Effector CD8-positive, alpha-beta T cell (primary cell): ENCODE results near the gene SPON1.
A peak's percentile ranks its signal among the peaks of the same experiment; 100 is the strongest.
"Not testable (repeated sequence)": the region's sequence is repeated elsewhere in the genome, so short reads cannot be mapped to it uniquely, and the experiment has no call there.

Experiments used
- DNase-seq: peaks from one replicate; lab custom pipeline; 2025; lab: John Stamatoyannopoulos, UW

Gene SPON1

DNA sequence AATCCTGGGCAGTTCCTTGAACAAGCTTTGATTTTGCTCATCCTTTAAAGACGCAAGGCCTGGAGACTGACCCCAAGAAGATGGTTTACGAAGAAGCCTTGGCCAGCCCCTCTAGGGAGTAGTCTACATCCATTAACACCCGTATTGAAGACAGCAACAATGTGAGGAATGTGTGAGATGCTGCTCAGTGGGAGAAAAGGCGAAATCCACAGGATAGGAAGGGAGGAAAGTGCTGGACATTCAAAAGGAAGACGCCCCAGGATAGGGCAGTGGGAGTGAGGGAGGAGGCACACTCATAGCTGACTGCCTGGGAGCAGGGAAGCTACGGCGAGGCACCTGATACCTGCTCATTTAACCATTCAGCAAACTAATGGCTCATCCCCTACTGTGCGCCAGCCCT is 282.4 kb downstream of the SPON1 start:
- no peak for DNase-seq

DNA sequence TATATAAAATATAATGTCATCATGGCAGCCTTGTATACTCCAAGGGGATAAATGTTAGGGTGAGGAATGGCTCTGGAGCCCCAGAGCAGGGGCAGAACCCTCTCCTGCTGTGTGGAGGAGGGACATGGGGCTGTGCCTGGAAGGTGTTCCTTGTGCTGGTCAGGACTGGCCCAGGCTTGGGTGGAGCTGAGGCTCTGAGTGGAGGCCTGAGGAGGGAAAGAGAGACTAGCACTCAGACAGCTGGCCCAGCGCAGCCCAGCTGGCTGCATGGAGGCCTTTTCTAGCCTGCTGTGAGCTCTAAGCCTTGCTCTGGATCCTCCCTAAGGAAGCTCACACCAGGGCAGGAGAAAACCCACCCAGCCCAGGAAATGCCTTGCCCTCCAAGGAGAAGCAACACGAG is 282.9 kb downstream of the SPON1 start:
- no peak for DNase-seq

DNA sequence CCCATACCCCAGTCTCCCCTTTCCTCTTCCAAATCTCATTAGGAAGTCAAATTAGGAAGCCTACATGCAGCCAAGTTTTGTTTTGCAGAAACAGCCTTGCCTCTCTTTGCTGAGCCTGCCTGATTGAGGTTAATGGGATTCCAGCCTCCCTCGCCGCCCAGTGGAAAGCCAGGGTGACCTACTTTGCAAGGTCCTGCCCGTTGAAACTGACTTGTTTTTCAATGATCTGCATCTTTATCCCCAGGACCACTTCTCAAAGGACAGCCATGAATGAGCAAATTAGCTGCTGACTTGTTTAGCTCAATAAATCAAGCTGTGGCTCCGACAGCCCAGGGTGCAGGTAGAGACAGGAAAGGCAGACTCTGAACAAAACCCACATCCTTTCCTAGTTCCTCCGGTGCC is 286.1 kb downstream of the SPON1 start:
- no peak for DNase-seq

DNA sequence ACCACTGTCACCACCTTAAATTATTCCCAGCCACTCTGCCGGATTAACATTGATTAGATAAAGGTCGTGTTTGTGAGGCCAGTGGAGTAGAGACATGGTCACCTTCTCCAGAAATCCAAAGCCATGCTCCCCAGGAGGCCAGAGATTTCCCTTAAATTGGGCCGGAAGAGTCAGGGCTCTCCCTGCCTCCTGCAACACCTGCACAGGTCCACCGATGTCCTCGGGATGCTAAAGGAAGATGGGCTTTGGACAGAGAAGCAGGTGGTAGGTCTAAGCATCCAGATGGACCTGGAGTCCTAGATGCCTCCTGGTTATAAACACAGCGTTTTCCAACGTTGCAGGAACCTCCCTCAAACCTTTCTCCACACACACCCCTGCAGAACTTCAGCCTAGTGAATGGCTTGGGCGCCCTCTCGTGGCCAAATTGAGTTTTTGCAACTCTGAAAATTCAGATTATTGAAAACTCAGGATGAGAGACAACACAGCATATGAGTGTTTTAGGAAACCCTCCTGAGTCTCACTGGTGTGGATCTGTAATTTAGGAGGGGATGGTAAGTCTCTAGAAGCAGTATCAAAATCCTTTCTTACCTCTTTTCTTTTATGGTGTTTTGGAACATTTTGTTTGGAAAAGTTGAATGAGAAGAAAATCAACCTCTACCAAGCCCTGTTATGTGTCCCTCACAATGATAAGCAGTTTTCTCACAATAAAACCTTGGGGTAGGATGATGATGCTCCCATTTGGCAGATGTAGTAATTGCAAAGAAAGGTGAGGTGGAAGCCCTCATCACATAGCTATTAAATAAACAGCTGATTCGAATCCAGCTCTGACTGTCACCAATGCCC is 286.8 kb downstream of the SPON1 start:
- peak; percentile 61 for DNase-seq

DNA sequence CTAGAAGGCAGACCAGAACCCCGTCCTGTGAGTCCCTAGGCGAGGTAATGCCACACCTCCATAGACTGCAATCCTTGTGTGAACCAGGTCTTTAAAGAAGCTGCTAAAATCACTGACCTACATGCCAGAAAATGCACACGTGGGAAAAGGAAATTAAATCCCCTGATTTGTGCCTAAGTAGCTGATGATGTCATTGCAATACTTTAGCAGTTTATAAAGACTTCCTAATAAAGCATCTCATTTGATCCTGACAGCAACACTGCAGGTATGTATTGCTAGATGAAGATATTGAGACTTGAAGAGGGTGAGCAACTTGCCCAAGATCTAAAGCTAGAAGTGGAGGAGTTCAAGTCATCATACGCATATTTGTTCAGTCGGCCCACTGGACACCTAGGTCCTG is 289.2 kb downstream of the SPON1 start:
- DNase-seq = no peak

DNA sequence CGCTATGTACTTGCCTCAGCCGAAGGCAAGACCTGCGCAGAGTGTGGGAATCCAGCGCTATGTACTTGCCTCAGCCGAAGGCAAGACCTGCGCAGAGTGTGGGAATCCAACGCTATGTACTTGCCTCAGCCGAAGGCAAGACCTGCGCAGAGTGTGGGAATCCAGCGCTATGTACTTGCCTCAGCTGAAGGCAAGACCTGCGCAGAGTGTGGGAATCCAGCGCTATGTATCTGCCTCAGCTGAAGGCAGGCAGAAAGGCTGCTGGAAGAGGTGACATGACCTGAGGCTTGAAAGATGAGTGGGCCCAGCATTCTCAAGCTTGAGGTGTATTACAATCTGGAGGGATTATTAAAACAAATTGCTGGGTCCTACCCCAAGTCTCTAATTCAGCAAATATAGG is 290.0 kb downstream of the SPON1 start:
- DNase-seq = not testable (repeated sequence)

DNA sequence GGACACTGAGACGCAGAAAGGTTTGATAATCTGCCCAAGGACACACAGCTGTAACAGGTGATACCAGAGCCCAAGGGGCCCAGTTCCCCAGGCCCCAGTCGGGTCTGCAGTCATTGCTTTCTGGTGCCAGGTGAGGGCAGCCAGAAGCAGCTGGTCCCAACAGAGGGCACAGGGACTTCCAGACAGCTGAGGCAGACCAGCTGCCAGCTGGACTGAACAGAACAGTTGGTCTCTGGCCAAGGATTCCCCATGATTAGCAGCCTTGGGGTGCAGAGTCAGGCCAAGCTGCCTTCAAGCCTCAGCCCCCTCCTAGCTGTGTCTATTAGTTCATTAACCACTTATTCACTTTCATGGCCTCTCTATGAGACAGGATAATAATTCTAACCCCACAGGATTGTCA is 290.9 kb downstream of the SPON1 start:
- DNase-seq = no peak

DNA sequence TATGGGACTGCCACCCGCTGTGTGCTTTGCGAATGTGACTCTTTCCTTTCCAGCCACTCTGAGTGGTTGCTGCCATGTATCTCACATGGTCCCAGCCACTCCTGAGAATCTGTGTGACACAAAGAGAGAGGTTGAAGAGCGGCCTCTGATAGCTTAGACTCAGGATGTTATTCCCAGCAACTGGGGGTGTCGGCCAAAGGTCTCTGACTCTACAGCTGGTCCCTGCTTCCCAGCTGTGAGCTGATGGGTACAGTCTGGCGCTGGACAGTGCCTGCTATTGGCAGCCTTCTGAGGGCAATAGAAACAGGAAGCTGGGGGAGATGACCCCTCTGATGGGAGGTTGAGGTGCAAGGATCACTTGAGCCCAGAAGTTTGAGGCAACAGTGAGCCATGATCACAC is 291.3 kb downstream of the SPON1 start:
- DNase-seq = no peak

DNA sequence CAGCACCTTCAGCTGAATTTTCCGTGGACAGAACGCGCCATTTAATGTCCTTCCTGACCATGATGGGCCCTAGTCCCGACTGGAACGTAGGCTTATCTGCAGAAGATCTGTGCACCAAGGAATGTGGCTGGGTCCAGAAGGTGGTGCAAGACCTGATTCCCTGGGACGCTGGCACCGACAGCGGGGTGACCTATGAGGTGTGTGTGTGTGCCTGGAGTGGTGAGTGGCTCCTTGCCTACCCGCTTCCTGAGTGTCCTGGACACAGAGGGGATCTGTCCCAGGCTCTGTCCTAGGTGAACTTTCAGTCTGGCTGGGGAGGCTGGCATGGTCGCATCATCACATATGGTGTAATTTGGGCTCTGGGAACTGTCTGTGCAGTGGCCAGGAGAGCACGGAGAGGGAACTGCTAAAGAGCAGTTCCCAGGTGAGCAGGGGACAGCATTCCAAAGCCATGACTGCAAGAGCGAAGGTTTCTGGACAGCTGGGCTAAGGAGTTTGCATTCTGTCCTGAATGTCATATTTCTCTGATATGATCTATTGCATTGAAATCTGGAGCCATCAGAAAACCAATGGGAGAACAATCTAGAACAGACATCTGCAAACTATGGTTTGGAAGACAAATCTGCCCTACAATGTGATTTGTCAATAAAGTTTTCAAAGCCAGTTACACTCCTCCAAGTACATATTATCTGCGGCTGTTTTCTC is 292.2 kb downstream of the SPON1 start:
- DNase-seq = no peak

DNA sequence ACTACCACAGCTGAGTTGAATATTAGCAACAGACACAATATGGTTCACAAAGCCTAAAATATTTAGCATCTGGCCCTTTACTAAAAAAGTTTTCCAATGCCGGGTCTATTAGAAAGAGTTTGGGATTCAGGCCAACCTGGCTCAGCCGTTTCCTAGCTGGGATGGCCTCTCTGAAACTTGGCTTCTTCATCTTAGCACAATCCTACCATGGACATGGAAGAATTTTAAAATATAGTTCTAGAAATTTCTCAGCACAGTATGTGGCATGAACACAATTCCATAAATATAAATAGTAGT is 292.7 kb downstream of the SPON1 start:
- no peak for DNase-seq

DNA sequence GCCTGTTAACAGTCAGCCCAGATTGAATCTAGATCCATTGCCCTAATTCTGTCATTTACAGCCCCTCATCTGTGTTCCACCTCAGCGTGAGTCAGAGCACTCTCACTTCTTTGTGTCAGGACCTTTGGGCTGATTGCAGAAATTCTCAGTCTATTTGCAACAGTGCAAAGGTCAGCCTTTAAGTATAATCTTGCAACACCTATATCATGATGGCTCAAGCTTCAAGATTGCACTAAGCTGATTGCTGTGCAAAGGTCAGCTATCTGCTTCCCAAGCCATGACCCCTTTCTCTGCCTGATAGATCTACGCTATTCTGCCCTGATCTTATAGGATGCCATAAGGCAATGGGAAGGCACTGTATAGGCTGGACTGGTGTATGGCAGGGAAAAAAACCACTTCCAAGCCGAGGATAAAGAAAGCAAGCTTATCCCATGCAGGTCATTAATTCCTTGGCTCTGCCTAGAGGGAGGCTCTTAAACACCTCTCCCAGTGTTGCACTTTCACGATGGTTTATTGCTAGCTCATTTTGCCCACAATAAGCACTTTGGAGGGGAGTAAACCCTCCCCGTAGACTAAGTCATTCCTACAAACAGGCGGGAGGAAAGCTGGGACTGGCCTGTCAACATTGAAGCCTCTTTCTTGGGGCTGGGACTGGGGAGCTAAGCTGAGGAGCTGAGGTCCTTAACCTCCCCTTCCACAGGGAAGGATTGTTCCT is 295.9 kb downstream of the SPON1 start:
- no peak for DNase-seq

DNA sequence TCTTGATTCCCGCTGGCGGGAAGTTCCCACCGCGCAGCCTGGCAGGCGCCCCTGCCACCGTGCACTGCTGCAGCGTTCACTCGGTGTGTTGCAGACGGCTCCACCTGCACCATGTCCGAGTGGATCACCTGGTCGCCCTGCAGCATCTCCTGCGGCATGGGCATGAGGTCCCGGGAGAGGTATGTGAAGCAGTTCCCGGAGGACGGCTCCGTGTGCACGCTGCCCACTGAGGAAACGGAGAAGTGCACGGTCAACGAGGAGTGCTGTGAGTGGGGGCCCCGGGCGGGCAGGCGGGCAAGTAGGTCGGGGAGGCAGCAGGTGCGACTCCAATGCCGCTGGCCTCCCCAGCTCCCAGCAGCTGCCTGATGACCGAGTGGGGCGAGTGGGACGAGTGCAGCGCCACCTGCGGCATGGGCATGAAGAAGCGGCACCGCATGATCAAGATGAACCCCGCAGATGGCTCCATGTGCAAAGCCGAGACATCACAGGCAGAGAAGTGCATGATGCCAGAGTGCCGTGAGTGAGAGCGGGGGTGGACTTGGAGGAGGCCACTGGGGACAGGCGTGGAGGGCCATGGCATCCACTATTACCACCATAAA is 296.8 kb downstream of the SPON1 start:
- DNase-seq = no peak

DNA sequence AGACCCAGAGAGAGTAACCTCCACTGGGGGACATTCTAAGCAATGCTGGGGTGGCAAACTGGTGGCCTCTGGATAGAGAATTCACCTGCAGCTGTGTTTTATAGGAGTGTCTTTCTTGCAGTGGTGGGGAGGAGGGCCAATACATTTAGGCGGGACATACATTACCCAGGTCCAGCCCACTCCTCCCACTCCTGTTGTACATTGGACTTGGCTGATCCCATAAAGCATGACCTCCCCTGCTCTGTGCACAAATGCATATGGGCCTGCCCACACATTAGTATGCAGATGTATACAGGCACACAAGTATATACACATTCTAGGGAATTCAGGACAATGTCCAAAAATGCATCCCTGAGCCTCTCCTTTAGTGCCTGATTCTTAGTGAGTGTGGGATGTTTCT is 297.4 kb downstream of the SPON1 start:
- DNase-seq = no peak

DNA sequence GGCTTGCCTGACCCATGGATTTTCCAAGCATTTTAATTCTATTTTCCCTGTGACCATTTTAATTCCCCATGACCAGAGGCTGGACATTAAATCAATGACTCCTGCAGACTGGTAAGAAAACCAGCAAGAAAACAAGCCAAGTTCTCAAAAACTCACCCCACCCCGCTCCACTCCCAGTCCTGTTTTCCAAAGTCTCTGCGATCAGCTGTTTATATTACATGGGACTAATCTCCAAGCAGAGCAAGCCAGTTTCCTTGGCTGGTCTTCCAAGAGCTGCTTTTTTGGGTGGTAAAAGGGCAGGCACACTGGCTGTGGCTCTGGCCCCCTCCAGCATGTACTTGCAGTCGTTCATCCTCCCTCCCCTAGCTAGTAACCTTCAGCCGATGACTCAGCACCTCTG is 298.5 kb downstream of the SPON1 start:
- no peak for DNase-seq

DNA sequence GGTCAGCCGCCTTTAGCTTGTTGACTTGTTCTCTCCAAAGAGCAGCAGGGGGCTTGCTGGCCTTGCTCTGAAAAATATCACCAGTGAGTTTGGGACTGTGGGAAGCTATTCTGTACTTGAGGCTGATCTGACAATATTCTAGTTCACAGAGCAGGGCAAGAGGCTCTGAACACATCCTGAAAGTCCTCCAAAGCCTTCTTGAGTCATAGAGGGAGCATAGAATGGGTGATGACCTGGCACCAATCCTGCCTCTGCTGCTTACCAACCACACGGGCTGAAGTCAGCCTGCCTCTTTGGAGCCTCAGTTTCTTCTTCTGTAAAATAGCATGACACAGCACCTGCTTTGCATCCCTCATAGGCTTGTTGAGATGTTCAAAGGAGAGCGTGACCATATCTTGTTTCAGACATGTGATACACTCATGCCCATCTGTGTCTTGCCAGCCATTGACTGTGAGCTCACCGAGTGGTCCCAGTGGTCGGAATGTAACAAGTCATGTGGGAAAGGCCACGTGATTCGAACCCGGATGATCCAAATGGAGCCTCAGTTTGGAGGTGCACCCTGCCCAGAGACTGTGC is 299.8 kb downstream of the SPON1 start:
- no peak for DNase-seq

DNA sequence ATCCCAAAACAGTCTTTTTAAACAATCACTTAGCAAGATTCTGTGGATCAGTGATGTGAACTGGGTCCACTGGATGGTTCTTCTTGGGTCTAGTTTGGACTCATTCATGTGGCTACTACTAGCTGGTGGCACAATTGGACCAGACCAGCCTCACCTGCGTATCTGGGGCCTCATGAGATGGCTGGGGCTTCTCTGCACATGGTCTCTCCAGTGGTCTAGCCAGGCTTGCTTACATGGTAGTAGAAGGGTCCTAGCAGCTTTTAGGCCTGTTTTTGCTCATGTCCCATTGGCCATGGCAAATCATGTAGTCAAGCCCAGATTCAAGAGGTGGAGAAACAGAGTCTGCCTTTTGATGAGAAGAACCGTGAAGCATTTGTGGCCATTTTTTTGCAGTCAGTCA is 302.4 kb downstream of the SPON1 start:
- no peak for DNase-seq

DNA sequence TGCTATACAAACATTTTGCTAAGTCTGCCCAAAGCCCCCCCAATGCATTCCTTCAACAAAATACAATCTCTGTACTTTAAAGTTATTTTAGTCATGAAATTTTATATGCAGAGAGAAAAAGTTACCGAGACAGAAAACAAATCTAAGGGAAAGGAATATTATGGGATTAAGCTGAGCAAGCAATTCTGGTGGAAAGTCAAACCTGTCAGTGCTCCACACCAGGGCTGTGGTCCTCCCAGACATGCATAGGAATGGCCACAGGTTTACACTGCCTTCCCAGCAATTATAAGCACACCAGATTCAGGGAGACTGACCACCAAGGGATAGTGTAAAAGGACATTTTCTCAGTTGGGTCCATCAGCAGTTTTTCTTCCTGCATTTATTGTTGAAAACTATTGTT is 304.1 kb downstream of the SPON1 start:
- no peak for DNase-seq

DNA sequence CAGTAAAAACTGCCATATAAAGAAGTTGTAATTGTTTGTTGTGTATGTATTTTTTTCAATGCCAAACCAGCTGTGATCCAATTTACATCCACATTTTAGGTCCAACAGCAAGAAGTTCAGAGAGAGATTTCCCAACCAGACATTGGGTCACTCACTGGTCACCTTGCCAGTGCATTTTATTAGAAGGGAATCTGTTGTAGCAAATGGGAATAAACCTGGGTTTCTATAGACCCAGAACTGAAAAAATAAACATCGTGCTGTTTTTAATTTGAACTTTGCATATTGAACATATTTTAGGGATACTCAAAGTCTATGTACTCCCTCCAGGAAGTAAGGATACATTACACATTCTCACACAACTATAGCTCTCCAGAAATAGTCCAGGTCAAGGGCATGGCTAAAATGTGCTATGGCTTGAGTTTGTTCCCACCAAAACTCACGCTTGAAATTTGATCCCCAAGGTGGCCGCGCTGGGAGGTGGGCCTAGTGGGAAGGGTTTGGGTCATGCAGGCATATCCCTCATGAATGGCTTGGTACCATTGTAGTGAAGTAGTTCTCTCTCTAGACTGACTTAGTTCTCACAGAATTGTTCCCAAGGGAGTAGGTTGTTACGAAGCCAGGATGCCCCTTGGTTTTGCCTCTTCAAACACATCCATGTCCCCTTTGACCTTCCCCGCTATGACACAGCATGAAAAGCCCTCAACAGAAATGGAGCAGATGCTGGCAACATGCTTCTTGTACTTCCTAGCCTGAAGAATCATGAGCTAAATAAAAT is 305.5 kb downstream of the SPON1 start:
- no peak for DNase-seq

DNA sequence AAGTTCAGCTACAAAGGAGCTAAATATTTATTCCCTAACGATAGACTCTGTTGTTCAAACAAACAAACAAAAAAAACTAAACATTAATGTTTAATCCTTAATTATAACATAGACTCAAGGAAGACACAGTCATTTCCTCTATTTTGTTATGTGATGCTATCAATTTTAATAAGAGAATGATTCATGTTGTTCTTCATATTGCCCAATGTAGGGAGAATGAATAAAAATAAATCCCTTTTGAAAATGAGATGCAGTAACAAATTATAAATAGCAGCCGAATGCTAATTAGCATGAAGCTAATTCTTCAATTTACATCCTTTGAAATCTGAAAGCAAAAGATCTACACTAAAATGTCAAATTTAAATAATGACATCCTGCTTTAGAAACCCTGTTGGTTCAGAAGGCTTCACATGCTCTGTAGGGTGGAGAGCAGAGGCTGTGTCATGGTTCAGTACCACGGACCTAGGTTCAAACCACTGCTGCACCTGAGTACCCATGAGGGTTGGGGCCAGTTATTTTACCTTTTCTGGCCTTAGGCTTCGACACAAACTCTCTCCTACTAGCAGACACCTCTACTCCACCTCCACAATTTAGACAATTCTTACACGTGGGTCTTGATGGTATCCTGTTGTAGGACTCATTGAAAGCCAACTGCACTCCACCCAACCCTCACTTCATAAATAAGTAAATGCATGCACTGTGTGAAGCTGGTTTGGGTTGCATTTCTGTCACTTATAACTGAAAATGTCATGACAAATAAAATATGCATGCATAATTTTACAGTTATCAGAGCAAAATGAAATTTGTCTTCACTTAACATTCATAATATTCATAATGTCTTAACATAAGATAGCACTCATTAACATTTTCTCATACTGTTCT is 307.4 kb downstream of the SPON1 start:
- DNase-seq = no peak

DNA sequence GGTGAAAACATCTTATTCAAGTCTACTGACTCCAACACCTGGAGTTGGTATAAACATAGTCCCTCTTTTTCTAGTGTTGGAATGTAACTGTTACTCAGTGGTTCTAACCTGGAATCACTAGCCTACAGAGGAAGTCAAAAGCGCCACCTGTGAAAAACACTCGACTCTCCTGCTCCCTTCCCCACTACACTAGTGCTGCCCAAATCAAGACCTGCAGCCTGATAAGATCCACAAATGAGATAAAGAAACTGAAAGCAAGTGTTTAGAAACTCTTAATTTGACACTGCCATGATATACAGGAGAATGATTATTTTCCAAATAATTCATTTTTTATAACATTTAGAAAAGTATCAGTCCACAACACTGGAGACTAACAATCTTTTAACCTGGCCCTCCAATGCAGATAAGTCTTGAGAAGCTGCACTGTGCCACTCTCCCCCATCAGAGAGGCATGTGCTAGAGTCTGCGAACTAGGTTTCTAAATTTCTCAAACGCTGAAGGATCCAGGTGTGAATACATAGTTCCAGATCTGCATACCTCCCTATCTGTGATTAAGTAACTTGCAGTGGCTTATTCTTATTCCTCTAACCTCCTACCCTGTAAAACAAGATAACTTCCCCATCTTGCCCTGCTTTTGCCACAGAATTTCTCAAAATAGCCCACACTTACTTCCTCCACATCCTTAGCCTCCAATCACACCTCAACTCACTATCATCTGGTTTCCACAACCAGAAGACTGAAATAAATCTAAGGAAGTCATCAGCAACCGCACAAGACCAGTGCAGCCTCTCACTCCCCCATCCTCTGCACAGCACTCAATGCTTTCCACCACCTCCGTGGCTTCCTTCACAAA is 308.4 kb downstream of the SPON1 start:
- DNase-seq = no peak
